GM12864 (cell line): ENCODE results near the gene POLDIP2.

Experiments used
- DNase-seq: peaks from one replicate; pipeline ENCODE4 v3.0.0-alpha.2; 2011; ENCODE audit warnings: low read depth
- H3K4me3 ChIP-seq: 2 replicates; pipeline ENCODE4 v1.5.1; 2011; ENCODE audit warnings: mild to moderate bottlenecking, low read depth, low read length, control low read depth
- CTCF ChIP-seq: IDR thresholded peaks from 2 replicates; pipeline ENCODE4 v1.5.1; 2011; ENCODE audit warnings: low read depth, mild to moderate bottlenecking, moderate library complexity, low read length, control low read depth, inconsistent platforms; ENCODE audit errors: missing control alignments

The POLDIP2 gene

GRCh38 chr17:28402844-28403243, 45.5 kb upstream of the POLDIP2 start:
- DNase-seq: no peak
- TF ChIP-seq CTCF: no peak
- no peak overlapping the region for H3K4me3 ChIP-seq

GRCh38 chr17:28402224-28402630, 44.9 kb upstream of the POLDIP2 start:
- no peak for DNase-seq
- no peak for TF ChIP-seq CTCF
- no peak overlapping the region for H3K4me3 ChIP-seq

- H3K4me3 ChIP-seq: no peak overlapping the region
- no peak for TF ChIP-seq CTCF
- DNase-seq: no peak
Observed at GRCh38 chr17:28399808-28400207, 42.5 kb upstream of the POLDIP2 start.

- no peak for TF ChIP-seq CTCF
- DNase-seq: no peak
- no peak overlapping the region for H3K4me3 ChIP-seq
Observed at GRCh38 chr17:28398280-28398981, 41.1 kb upstream of the POLDIP2 start.

- H3K4me3 ChIP-seq: no peak overlapping the region
- TF ChIP-seq CTCF: no peak
- DNase-seq: no peak
Observed at GRCh38 chr17:28397687-28398279, 40.5 kb upstream of the POLDIP2 start.

GRCh38 chr17:28397275-28397674, 39.9 kb upstream of the POLDIP2 start:
- no peak for DNase-seq
- no peak overlapping the region for H3K4me3 ChIP-seq

More at GRCh38 chr17:28397275-28397674, 39.9 kb upstream of the POLDIP2 start:
- no peak for TF ChIP-seq CTCF
